Gastroesophageal sphincter (tissue), 4 donors: ENCODE data around the gene RAD9A. TPM values are rescaled to one million over a fixed set of nuclear protein-coding genes. Genes with fewer than 3 reads are reported as not detected.
A peak's percentile ranks its signal among the peaks of the same experiment; 100 is the strongest.

Experiments
- ATAC-seq: fragments of 150-250 bp; one replicate; pipeline ENCODE4 v1.9.1; 2016; ENCODE audit warnings: mild to moderate bottlenecking, moderate library complexity
- H3K27ac ChIP-seq, 4 donors: fragments of 200-600 bp; sonication (generic) in 3 of 4; 1 replicate in 3 of 4; 2 replicates in 1 of 4; pipeline ENCODE4 v1.5.1; 2016 to 2019
- H3K27me3 ChIP-seq: fragments of 200-600 bp; sonication (generic); one replicate; pipeline ENCODE4 v1.5.1; 2019
- H3K36me3 ChIP-seq, 2 donors: fragments of 200-600 bp; sonication (generic); one replicate each; pipeline ENCODE4 v1.5.1; 2019; ENCODE audit warnings: control low read depth in 1 of 2
- H3K4me1 ChIP-seq, 3 donors: fragments of 200-600 bp; sonication (generic); 1 replicate in 2 of 3; 2 replicates in 1 of 3; pipeline ENCODE4 v1.5.1; 2016 to 2019; ENCODE audit warnings: control low read depth in 2 of 3
- H3K4me3 ChIP-seq, 2 donors: fragments of 200-600 bp; sonication (generic); one replicate each; pipeline ENCODE4 v1.5.1; 2019; ENCODE audit warnings: mild to moderate bottlenecking in 1 of 2, moderate library complexity in 1 of 2
- H3K9me3 ChIP-seq, 3 donors: fragments of 200-600 bp; sonication (generic); one replicate each; pipeline ENCODE4 v1.5.1; 2017 to 2019; ENCODE audit warnings: control low read depth in 2 of 3
- EP300 ChIP-seq: sonication (generic); formaldehyde crosslinking; IDR thresholded peaks from one replicate; pipeline ENCODE4 v1.6.1; 2017; ENCODE audit warnings: antibody characterized with exemption, mild to moderate bottlenecking
- POLR2A ChIP-seq, 2 donors: fragments of 450-650 bp; IDR thresholded peaks; one replicate each; pipeline ENCODE4 v1.6.1; 2017; ENCODE audit warnings: antibody characterized with exemption in 2 of 2, mild to moderate bottlenecking in 2 of 2, moderate library complexity in 1 of 2
- POLR2AphosphoS5 ChIP-seq: sonication (generic); formaldehyde crosslinking; IDR thresholded peaks from one replicate; pipeline ENCODE4 v1.6.1; 2017; ENCODE audit warnings: antibody characterized with exemption
- WGBS, 2 donors: methylation state at CpG; one replicate each; pipeline ENCODE4 v1.1.5; 2018; ENCODE audit warnings: low coverage in 1 of 2; 5-methylcytosine and 5-hydroxymethylcytosine counted together
- total RNA-seq, 4 donors: library from RNA; depleted of rRNA; stranded (reverse); fragments of >200 nt; gene quantifications; one replicate each; pipeline ENCODE4 v1.1.0, GENCODE V29; 2016
- TF ChIP-seq, protein P1 (sequence below), 4 experiments: fragments of 200-600 bp in 2 of 4; fragments of 450-650 bp in 2 of 4; sonication (generic) in 1 of 4; IDR thresholded peaks; one replicate each; pipeline ENCODE4 v1.5.1; 2017 to 2019; ENCODE audit warnings: antibody characterized with exemption in 4 of 4, mild to moderate bottlenecking in 2 of 4, moderate library complexity in 2 of 4

Gene RAD9A
- total RNA-seq, 4 donors from 2014 or later, result 8.5 to 16.0 (median 11.1) TPM

GRCh38 chr11:67397536-67397935 lies 5.8 kb downstream of the RAD9A start:
- Histone ChIP-seq H3K27ac (no peak overlapping the region), H3K27me3 (no peaks in the 10 kb centered on the region), H3K4me3 (no peak overlapping the region), H3K36me3 (peaks cover 0 to 72% of the 10 kb centered on the region in 2 donors), H3K9me3 (no peaks in the 10 kb centered on the region), H3K4me1 (peaks cover 0 to 73% (median 20%) of the 10 kb centered on the region in 3 donors)
- WGBS, 2 donors, result 75% methylated on average over 4 of the region's 6 CpGs; no CpG with 5 or more reads in 1 of the 2 donors
- no peak for ATAC-seq
- TF ChIP-seq EP300, result no peak

- TF ChIP-seq POLR2AphosphoS5 (no peak), EP300 (no peak), POLR2A (IDR thresholded peaks at IDR 0.05) (no peak)
- TF ChIP-seq, protein P1, sequence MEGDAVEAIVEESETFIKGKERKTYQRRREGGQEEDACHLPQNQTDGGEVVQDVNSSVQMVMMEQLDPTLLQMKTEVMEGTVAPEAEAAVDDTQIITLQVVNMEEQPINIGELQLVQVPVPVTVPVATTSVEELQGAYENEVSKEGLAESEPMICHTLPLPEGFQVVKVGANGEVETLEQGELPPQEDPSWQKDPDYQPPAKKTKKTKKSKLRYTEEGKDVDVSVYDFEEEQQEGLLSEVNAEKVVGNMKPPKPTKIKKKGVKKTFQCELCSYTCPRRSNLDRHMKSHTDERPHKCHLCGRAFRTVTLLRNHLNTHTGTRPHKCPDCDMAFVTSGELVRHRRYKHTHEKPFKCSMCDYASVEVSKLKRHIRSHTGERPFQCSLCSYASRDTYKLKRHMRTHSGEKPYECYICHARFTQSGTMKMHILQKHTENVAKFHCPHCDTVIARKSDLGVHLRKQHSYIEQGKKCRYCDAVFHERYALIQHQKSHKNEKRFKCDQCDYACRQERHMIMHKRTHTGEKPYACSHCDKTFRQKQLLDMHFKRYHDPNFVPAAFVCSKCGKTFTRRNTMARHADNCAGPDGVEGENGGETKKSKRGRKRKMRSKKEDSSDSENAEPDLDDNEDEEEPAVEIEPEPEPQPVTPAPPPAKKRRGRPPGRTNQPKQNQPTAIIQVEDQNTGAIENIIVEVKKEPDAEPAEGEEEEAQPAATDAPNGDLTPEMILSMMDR (IDR thresholded peaks at IDR 0.05), result no peak
- Histone ChIP-seq H3K36me3 (peaks cover 0 to 72% of the 10 kb centered on the region in 2 donors), H3K27ac (no peak overlapping the region), H3K9me3 (no peaks in the 10 kb centered on the region), H3K4me1 (peaks cover 0 to 71% (median 18%) of the 10 kb centered on the region in 3 donors), H3K4me3 (no peak overlapping the region), H3K27me3 (peaks cover under 1% of the 10 kb centered on the region)
- 65 to 87% methylated on average over 3 to 9 of the region's 24 CpGs for WGBS, 2 donors
- ATAC-seq, result no peak
Measured at GRCh38 chr11:67397986-67398660, 6.3 kb downstream of the RAD9A start.

GRCh38 chr11:67398661-67399563 lies 7.1 kb downstream of the RAD9A start:
- Histone ChIP-seq H3K27ac (peak overlapping the region in 1 of 4 donors; percentile 97), H3K27me3 (peaks cover 9% of the 10 kb centered on the region), H3K4me1 (peaks cover 0 to 71% (median 18%) of the 10 kb centered on the region in 3 donors), H3K9me3 (no peaks in the 10 kb centered on the region), H3K36me3 (peaks cover 0 to 64% of the 10 kb centered on the region in 2 donors), H3K4me3 (no peak overlapping the region)
- TF ChIP-seq POLR2AphosphoS5 (no peak), POLR2A (IDR thresholded peaks at IDR 0.05) (no peak), EP300 (no peak)
- TF ChIP-seq, protein P1 (IDR thresholded peaks at IDR 0.05), result no peak
- 67 to 100% methylated on average over 3 to 8 of the region's 31 CpGs for WGBS, 2 donors
- ATAC-seq, result no peak

GRCh38 chr11:67400251-67400941 lies 8.6 kb downstream of the RAD9A start:
- Histone ChIP-seq H3K4me1 (peaks cover 0 to 67% (median 18%) of the 10 kb centered on the region in 3 donors), H3K27me3 (peaks cover 24% of the 10 kb centered on the region), H3K27ac (peak overlapping the region in 3 of 4 donors; percentile 95 to 97 (median 96)), H3K4me3 (peak overlapping the region; percentile 77 to 94), H3K36me3 (peaks cover 0 to 52% of the 10 kb centered on the region in 2 donors), H3K9me3 (no peaks in the 10 kb centered on the region)
- no peak for TF ChIP-seq EP300
- TF ChIP-seq POLR2AphosphoS5, result peak; percentile 69
- 0 to 23% methylated on average over 2 to 4 of the region's 23 CpGs for WGBS, 2 donors
- ATAC-seq, result no peak

GRCh38 chr11:67400942-67401494 lies 9.2 kb downstream of the RAD9A start:
- Histone ChIP-seq H3K4me1 (peaks cover 0 to 67% (median 18%) of the 10 kb centered on the region in 3 donors), H3K9me3 (no peaks in the 10 kb centered on the region), H3K27me3 (peaks cover 30% of the 10 kb centered on the region), H3K4me3 (peak overlapping the region; percentile 77 to 94), H3K36me3 (peaks cover 0 to 45% of the 10 kb centered on the region in 2 donors), H3K27ac (peak overlapping the region; percentile 73 to 97 (median 96))
- ATAC-seq, result peak; percentile 0
- 0 to 4% methylated on average over 4 to 8 of the region's 27 CpGs for WGBS, 2 donors
- TF ChIP-seq POLR2AphosphoS5, result no peak
